GM21619 (cell line): ENCODE data around the gene SPAG16.

Experiments used
- ATAC-seq: cut with Tn5 transposase; IDR thresholded peaks from one replicate; pipeline ENCODE4 v1.9.1; 2021; ENCODE audit not compliant: unreplicated experiment

SPAG16 gene

DNA sequence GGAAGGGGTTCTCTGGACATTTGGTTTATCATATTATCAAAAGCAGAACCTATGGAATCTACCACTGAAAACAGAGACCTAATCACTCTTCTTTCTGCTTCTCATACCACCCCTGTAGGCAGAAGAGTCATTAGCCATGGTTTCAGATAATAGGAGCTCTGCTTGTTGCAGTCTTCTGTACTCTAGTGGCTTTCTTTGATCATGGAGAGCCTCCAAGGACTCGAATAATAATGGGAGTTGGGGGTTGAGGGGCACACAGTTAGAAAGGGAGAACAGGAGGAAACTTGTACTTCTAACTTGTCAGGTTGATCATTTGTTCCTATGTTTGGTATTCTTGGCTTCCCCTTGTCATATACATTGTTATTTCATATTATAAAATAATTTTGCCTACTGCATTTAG, 1074.2 kb downstream of the SPAG16 start:
- ATAC-seq, result no peak

DNA sequence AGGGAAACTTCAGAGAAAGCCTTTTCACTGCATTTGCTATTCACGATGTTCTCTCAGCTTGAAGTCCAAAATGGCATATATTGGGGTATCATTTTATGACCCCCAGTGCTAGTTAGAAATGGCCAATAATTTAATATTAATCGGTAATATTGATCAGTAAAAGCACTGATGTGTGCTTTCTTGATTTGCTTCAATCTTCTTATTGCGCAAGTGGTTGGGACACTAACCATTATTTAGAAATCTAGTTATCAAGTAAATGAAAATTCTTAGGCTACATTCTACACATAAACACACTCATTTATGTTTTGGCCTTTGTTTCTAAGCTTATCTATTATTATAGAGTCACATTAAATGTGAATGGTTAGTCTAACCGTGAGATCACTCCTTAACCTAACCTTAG, 1076.9 kb downstream of the SPAG16 start:
- no peak for ATAC-seq

DNA sequence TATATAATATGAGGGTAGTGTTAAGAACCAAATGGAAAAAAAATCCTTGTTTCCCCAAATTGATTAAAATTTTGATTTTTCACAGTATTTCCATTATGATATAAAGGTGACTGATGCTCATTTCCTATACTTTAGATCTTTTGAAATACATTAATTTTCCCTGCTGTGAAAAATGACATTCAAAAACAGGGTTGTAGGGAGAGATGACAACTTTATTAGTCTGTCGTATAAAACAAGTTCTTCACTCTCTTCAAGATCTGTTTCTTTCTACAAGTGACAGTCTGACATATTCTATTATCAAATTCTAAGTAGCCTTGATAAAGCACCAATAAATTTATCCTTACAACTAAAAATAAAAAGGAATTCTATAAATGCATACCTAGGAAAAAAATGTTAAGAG, 1081.3 kb downstream of the SPAG16 start:
- ATAC-seq, result no peak

DNA sequence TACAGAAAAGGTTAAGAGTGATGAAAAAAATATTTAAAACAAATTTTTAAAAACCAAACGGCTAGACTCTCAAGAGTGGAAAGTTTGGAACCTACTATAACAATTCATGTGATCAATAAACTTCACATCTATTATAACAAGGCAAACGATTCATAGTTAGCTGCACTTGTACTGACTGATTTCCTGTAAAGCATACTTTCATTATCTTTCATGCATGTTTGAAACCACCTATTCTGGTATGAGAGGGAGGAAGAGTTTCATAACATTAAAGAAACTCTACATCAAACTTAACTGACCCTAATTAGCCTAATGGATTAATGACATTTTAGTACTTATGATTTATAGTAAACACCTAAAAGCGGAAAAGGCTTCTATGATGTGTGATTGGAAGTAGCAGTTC, 1082.9 kb downstream of the SPAG16 start:
- ATAC-seq, result no peak

GRCh38 chr2:214376618-214377285, 1092.5 kb downstream of the SPAG16 start:
- ATAC-seq, result no peak

DNA sequence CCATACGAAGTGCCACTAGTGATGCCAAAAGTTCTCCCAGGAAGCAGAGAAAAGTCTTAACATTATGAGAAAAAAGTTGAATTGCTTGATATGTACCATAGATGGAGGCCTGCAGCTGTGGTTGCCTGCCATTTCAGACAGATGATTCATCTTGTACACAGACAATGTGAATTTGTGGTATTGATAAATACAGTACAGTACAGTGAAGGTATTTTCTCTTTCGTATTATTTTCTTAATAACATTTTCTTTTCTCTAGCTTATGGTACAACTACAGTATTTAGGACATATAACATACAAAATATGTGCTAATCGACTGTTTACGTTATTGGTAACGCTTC, 1093.0 kb downstream of the SPAG16 start:
- no peak for ATAC-seq

GRCh38 chr2:214378455-214379103, 1094.3 kb downstream of the SPAG16 start:
- ATAC-seq, result no peak

DNA sequence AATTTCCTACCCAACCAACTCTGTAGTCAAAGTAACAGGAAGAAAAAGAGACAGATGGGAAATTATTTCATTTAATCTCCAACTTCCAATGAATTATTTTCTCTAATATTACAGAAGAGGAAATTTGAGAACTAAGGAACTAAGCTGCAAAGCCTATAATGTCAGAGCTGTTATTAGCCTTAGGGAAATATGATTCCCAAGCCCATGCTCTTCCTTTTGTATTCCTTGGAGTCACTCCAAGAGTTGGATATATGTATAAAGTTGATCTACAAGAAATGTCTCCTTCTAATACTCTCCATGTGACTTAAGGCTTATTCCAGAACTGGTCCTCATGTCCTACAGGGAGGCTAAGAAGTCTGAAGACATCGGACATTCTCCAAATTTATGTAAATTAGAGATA, 1095.0 kb downstream of the SPAG16 start:
- ATAC-seq, result no peak

DNA sequence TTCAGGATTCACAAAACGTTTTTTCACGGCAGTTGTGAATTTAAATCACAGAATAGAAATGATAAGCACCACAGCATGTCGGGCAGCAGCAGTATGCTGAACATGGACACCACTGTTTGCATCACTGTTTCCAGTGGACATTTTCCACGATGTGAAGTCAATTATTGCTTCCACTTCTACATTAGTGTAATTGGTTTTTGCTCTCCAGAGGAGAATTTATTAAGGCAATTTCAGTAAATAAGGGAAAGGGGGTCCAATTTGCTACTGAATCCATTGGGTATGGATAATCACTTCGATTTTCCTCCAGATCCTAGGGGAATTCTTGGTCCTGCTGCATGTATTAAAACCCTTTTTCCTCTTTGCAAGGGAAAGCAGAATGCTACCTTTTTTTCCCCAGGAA, 1096.4 kb downstream of the SPAG16 start:
- ATAC-seq, result no peak

DNA sequence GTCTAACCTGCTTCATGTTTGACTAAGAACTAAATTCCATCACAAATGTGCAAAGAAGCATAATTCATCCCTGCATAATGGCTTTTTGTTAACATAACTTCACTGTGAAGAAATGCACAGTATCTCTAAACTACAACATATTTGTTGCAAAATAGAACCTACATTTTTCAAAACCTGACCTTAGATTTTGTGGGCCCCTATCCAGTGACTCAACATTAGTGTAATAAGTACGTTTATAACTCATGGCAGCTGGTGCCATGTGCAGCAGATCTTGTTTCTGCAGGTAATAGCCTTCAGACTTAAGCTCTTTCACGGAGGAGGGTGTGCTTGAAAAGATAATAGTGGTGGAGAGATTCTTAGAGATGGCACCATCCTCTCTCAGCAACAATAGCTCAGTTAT, 1098.0 kb downstream of the SPAG16 start:
- ATAC-seq, result no peak

GRCh38 chr2:214386720-214387119, 1102.5 kb downstream of the SPAG16 start:
- ATAC-seq, result no peak

DNA sequence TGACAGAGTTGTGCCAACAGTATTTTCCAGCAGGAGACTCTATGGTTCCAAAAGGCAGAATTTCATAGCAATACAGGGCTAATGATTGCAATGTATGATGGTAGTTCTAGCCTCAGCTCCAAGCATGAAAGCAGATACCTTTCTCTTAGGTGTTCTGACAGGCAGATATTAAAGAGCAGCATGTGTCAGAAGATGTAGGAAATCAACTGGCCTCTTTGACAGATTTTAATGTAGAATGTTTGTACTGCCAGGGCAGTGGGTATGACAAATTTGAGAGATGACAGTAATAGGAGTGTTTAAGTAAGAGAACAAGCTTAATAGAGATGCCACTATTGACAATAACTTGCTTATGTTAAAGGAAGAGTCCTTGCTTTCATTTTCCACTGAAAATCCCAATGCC, 1105.1 kb downstream of the SPAG16 start:
- ATAC-seq, result no peak

DNA sequence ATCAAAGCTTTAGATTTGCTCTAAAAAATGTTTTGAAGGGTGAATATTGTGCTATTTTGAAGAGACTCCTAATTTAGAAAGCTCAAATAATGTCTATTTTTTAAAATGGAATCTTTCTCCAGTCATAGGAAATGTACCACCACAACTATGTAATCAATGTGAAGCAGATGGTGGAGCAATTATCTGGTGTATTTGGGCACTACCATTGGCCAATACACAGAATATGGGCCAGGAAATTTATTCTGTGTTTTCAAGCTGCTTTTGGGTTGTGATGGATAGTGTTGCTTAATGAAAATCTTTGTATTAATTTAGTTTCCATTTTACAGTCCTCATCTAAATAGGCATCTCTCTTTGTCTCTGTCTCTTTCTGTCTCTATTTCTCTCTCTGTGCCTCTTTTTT, 1109.5 kb downstream of the SPAG16 start:
- no peak for ATAC-seq

- no peak for ATAC-seq
These were observed 1110.8 kb downstream of the SPAG16 start for GRCh38 chr2:214395040-214395439.

GRCh38 chr2:214401580-214401979, 1117.3 kb downstream of the SPAG16 start:
- no peak for ATAC-seq

DNA sequence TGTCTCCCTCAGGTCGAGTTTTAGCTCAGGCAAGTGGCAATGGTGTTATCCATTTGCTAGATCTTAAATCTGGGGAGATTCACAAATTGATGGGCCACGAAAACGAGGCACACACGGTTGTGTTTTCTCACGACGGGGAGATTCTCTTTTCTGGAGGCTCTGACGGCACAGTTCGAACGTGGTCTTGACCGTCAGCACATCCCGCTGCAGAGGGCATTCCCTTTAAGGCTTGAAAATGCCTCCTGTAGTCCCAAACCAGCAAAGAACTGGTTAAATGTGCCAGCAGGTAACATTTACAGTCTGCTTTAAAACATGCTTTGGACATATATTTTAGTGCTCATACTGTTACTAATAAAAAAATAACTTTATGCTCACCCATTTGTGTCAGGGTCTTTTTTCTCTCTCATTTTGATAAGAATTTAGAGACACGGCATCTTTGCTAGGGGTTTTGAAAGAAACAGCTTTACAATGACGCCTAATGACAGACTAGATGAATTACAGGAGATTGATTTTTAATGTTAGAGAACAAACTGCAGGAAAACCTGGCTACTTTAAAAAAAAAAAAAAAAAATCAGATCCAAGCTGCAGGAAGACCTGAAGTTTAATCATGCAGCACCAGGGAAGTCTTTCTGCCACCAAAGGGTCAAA, 1126.0 kb downstream of the SPAG16 start:
- no peak for ATAC-seq

GRCh38 chr2:214410918-214411554, 1126.8 kb downstream of the SPAG16 start, which contains the start of gene VWC2L:
TSS of gene VWC2L (plus strand) at chr2:214411054. CDS start at chr2:214414194, 3,140 bp downstream.
- ATAC-seq, result peak; percentile 83

DNA sequence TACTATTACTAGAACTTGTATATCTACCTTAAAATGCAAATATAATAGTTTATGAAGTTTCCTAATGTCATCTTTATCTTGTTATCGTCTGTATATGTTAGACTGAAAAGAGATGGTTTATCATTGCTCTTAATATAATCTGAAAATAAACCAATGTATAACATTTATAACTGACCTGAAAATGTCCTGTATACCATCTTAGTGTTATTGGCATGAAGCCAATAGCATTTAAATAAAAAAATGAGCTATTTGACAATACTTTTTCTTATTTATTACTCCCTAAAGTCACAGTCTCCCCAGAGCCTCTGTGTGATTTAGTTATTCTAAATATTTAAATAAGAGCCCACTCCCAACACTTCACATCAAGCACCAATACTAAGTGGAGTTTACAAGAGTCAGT, 1128.4 kb downstream of the SPAG16 start:
- ATAC-seq, result no peak

DNA sequence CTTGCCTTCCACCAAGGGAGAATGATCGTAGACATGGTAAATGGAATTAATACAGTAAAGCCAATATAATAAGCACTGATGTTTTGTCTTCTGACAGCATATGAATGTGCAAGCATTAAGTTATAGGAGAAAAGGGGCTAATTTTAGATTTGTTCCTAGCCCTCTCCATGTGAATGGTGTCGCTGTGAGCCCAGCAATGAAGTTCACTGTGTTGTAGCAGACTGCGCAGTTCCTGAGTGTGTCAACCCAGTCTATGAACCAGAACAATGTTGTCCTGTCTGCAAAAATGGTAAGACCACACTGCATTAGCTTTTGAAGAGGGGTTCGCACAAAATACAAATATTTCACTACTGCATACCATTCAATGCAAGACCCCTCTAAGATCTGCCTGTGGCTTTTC, 1152.2 kb downstream of the SPAG16 start:
- ATAC-seq, result no peak

- no peak for ATAC-seq
These were observed 1166.0 kb downstream of the SPAG16 start for GRCh38 chr2:214450118-214450894.
